ENCODE measurements around the gene PRX.

PRX gene

GRCh38 chr19:40403262-40403984, 9.8 kb downstream of the PRX start:
- peak overlapping the region in 4 of 5 donors; percentile 30 to 75 (median 70) for H3K9ac ChIP-seq (ENCODE audit: low read length in 5 of 5)
- no peaks in the 10 kb centered on the region for H3K36me3 ChIP-seq (ENCODE audit: control insufficient read depth in 5 of 5, insufficient read depth in 5 of 5, low read length in 5 of 5)

GRCh38 chr19:40400559-40400958, 12.6 kb downstream of the PRX start:
- H3K9me3 ChIP-seq (ENCODE audit: control insufficient read depth in 5 of 5, low read length in 5 of 5) = no peaks in the 10 kb centered on the region
- H3K4me1 ChIP-seq (ENCODE audit: control insufficient read depth in 5 of 5, insufficient read depth in 5 of 5, low read length in 5 of 5) = peaks cover 0 to 29% (median 25%) of the 10 kb centered on the region in 5 donors
- no peak overlapping the region for H3K9ac ChIP-seq (ENCODE audit: low read length in 5 of 5)
- no peaks in the 10 kb centered on the region for H3K27me3 ChIP-seq (ENCODE audit: control insufficient read depth in 5 of 5, insufficient read depth in 4 of 5, low read length in 5 of 5)
- no peak overlapping the region for H3K4me3 ChIP-seq (ENCODE audit: low read depth in 1 of 5, low read length in 5 of 5)
- H3K36me3 ChIP-seq (ENCODE audit: control insufficient read depth in 5 of 5, insufficient read depth in 5 of 5, low read length in 5 of 5) = peaks cover 0 to 6% (median 0%) of the 10 kb centered on the region in 5 donors
- H3K27ac ChIP-seq (ENCODE audit: low read depth, low read length) = no peak overlapping the region

More at GRCh38 chr19:40403262-40403984, 9.8 kb downstream of the PRX start:
- Histone ChIP-seq H3K9me3 (ENCODE audit: control insufficient read depth in 5 of 5, low read length in 5 of 5) (no peaks in the 10 kb centered on the region), H3K4me3 (ENCODE audit: low read depth in 1 of 5, low read length in 5 of 5) (peak overlapping the region; percentile 60 to 75 (median 69)), H3K27ac (ENCODE audit: low read depth, low read length) (peak overlapping the region; percentile 74), H3K4me1 (ENCODE audit: control insufficient read depth in 5 of 5, insufficient read depth in 5 of 5, low read length in 5 of 5) (peaks cover 2 to 34% (median 25%) of the 10 kb centered on the region in 5 donors), H3K27me3 (ENCODE audit: control insufficient read depth in 5 of 5, insufficient read depth in 4 of 5, low read length in 5 of 5) (no peaks in the 10 kb centered on the region)

- H3K27me3 ChIP-seq (ENCODE audit: control insufficient read depth in 5 of 5, insufficient read depth in 4 of 5, low read length in 5 of 5) = no peaks in the 10 kb centered on the region
- H3K36me3 ChIP-seq (ENCODE audit: control insufficient read depth in 5 of 5, insufficient read depth in 5 of 5, low read length in 5 of 5) = peaks cover 0 to 6% (median 0%) of the 10 kb centered on the region in 5 donors
- no peak overlapping the region for H3K9ac ChIP-seq (ENCODE audit: low read length in 5 of 5)
- peak overlapping the region in 1 of 5 donors; percentile 34 for H3K4me3 ChIP-seq (ENCODE audit: low read depth in 1 of 5, low read length in 5 of 5)
- H3K9me3 ChIP-seq (ENCODE audit: control insufficient read depth in 5 of 5, low read length in 5 of 5) = no peaks in the 10 kb centered on the region
- H3K4me1 ChIP-seq (ENCODE audit: control insufficient read depth in 5 of 5, insufficient read depth in 5 of 5, low read length in 5 of 5) = peaks cover 0 to 16% (median 11%) of the 10 kb centered on the region in 5 donors
- no peak overlapping the region for H3K27ac ChIP-seq (ENCODE audit: low read depth, low read length)
Measured at GRCh38 chr19:40398417-40399131, 14.6 kb downstream of the PRX start.

GRCh38 chr19:40397568-40397906, 15.6 kb downstream of the PRX start:
- no peaks in the 10 kb centered on the region for H3K27me3 ChIP-seq (ENCODE audit: control insufficient read depth in 5 of 5, insufficient read depth in 4 of 5, low read length in 5 of 5)
- peaks cover 0 to 6% (median 0%) of the 10 kb centered on the region in 5 donors for H3K36me3 ChIP-seq (ENCODE audit: control insufficient read depth in 5 of 5, insufficient read depth in 5 of 5, low read length in 5 of 5)
- H3K4me1 ChIP-seq (ENCODE audit: control insufficient read depth in 5 of 5, insufficient read depth in 5 of 5, low read length in 5 of 5) = peaks cover 0 to 9% (median 5%) of the 10 kb centered on the region in 5 donors
- H3K9me3 ChIP-seq (ENCODE audit: control insufficient read depth in 5 of 5, low read length in 5 of 5) = no peaks in the 10 kb centered on the region
- H3K4me3 ChIP-seq (ENCODE audit: low read depth in 1 of 5, low read length in 5 of 5) = no peak overlapping the region
- no peak overlapping the region for H3K27ac ChIP-seq (ENCODE audit: low read depth, low read length)
- no peak overlapping the region for H3K9ac ChIP-seq (ENCODE audit: low read length in 5 of 5)

- no peak overlapping the region for H3K9ac ChIP-seq (ENCODE audit: low read length in 5 of 5)
- peaks cover 0 to 6% (median 0%) of the 10 kb centered on the region in 5 donors for H3K36me3 ChIP-seq (ENCODE audit: control insufficient read depth in 5 of 5, insufficient read depth in 5 of 5, low read length in 5 of 5)
- H3K27me3 ChIP-seq (ENCODE audit: control insufficient read depth in 5 of 5, insufficient read depth in 4 of 5, low read length in 5 of 5) = no peaks in the 10 kb centered on the region
- H3K27ac ChIP-seq (ENCODE audit: low read depth, low read length) = no peak overlapping the region
- peaks cover 0 to 9% (median 5%) of the 10 kb centered on the region in 5 donors for H3K4me1 ChIP-seq (ENCODE audit: control insufficient read depth in 5 of 5, insufficient read depth in 5 of 5, low read length in 5 of 5)
- no peaks in the 10 kb centered on the region for H3K9me3 ChIP-seq (ENCODE audit: control insufficient read depth in 5 of 5, low read length in 5 of 5)
- no peak overlapping the region for H3K4me3 ChIP-seq (ENCODE audit: low read depth in 1 of 5, low read length in 5 of 5)
Measured at GRCh38 chr19:40396886-40397567, 16.2 kb downstream of the PRX start.

- Histone ChIP-seq H3K9me3 (ENCODE audit: control insufficient read depth in 5 of 5, low read length in 5 of 5) (no peaks in the 10 kb centered on the region), H3K9ac (ENCODE audit: low read length in 5 of 5) (no peak overlapping the region), H3K36me3 (ENCODE audit: control insufficient read depth in 5 of 5, insufficient read depth in 5 of 5, low read length in 5 of 5) (peaks cover 0 to 6% (median 0%) of the 10 kb centered on the region in 5 donors), H3K4me3 (ENCODE audit: low read depth in 1 of 5, low read length in 5 of 5) (no peak overlapping the region), H3K27me3 (ENCODE audit: control insufficient read depth in 5 of 5, insufficient read depth in 4 of 5, low read length in 5 of 5) (no peaks in the 10 kb centered on the region), H3K27ac (ENCODE audit: low read depth, low read length) (no peak overlapping the region), H3K4me1 (ENCODE audit: control insufficient read depth in 5 of 5, insufficient read depth in 5 of 5, low read length in 5 of 5) (peaks cover 0 to 9% (median 5%) of the 10 kb centered on the region in 5 donors)
Measured at GRCh38 chr19:40395956-40396355, 17.2 kb downstream of the PRX start.

- H3K27me3 ChIP-seq (ENCODE audit: control insufficient read depth in 5 of 5, insufficient read depth in 4 of 5, low read length in 5 of 5) = no peaks in the 10 kb centered on the region
- H3K4me1 ChIP-seq (ENCODE audit: control insufficient read depth in 5 of 5, insufficient read depth in 5 of 5, low read length in 5 of 5) = peaks cover 0 to 5% (median 0%) of the 10 kb centered on the region in 5 donors
- no peak overlapping the region for H3K9ac ChIP-seq (ENCODE audit: low read length in 5 of 5)
- no peaks in the 10 kb centered on the region for H3K9me3 ChIP-seq (ENCODE audit: control insufficient read depth in 5 of 5, low read length in 5 of 5)
- no peak overlapping the region for H3K27ac ChIP-seq (ENCODE audit: low read depth, low read length)
- peaks cover 0 to 6% (median 0%) of the 10 kb centered on the region in 5 donors for H3K36me3 ChIP-seq (ENCODE audit: control insufficient read depth in 5 of 5, insufficient read depth in 5 of 5, low read length in 5 of 5)
- no peak overlapping the region for H3K4me3 ChIP-seq (ENCODE audit: low read depth in 1 of 5, low read length in 5 of 5)
Measured at GRCh38 chr19:40394816-40395210, 18.4 kb downstream of the PRX start.

- Histone ChIP-seq H3K4me1 (ENCODE audit: control insufficient read depth in 5 of 5, insufficient read depth in 5 of 5, low read length in 5 of 5) (peaks cover 0 to 5% (median 0%) of the 10 kb centered on the region in 5 donors), H3K27me3 (ENCODE audit: control insufficient read depth in 5 of 5, insufficient read depth in 4 of 5, low read length in 5 of 5) (no peaks in the 10 kb centered on the region), H3K9ac (ENCODE audit: low read length in 5 of 5) (no peak overlapping the region), H3K9me3 (ENCODE audit: control insufficient read depth in 5 of 5, low read length in 5 of 5) (no peaks in the 10 kb centered on the region), H3K27ac (ENCODE audit: low read depth, low read length) (no peak overlapping the region), H3K4me3 (ENCODE audit: low read depth in 1 of 5, low read length in 5 of 5) (no peak overlapping the region), H3K36me3 (ENCODE audit: control insufficient read depth in 5 of 5, insufficient read depth in 5 of 5, low read length in 5 of 5) (peaks cover 0 to 6% (median 0%) of the 10 kb centered on the region in 5 donors)
Measured at GRCh38 chr19:40393894-40394815, 19.0 kb downstream of the PRX start.

GRCh38 chr19:40392894-40393517, 20.2 kb downstream of the PRX start:
- Histone ChIP-seq H3K9me3 (ENCODE audit: control insufficient read depth in 5 of 5, low read length in 5 of 5) (no peaks in the 10 kb centered on the region), H3K4me3 (ENCODE audit: low read depth in 1 of 5, low read length in 5 of 5) (no peak overlapping the region), H3K9ac (ENCODE audit: low read length in 5 of 5) (no peak overlapping the region), H3K27ac (ENCODE audit: low read depth, low read length) (no peak overlapping the region), H3K27me3 (ENCODE audit: control insufficient read depth in 5 of 5, insufficient read depth in 4 of 5, low read length in 5 of 5) (no peaks in the 10 kb centered on the region), H3K4me1 (ENCODE audit: control insufficient read depth in 5 of 5, insufficient read depth in 5 of 5, low read length in 5 of 5) (peaks cover 0 to 4% (median 0%) of the 10 kb centered on the region in 5 donors), H3K36me3 (ENCODE audit: control insufficient read depth in 5 of 5, insufficient read depth in 5 of 5, low read length in 5 of 5) (peaks cover 0 to 6% (median 0%) of the 10 kb centered on the region in 5 donors)

Measured in subcutaneous abdominal adipose tissue (tissue), 5 donors.